K562 (cell line): Measurements from ENCODE around the gene TCF4. TPM values are rescaled to one million over a fixed set of nuclear protein-coding genes. Genes with fewer than 3 reads are reported as not detected.

Experiments
- ATAC-seq: fragments of 200-7000 bp; cut with Tn5 transposase; 3 replicates; pipeline ENCODE4 v1.9.1; 2020; ENCODE audit warnings: moderate library complexity
- BruUV-seq: library from RNA; stranded (reverse); fragments of 400-500 nt; replicated peaks from 2 replicates; lab custom pipeline; 2021; lab: Mats Ljungman, UMichigan
- CTCF ChIA-PET: fragments of 300-600 bp; formaldehyde crosslinking; extraction: SDS; loops from one replicate; lab custom pipeline; 2021; ENCODE audit warnings: low intra/inter-chr PET ratio; lab: Yijun Ruan, JAX
- POLR2A ChIA-PET: fragments of 300-600, 350-650 bp; sonication (Branson Sonifier 250); formaldehyde crosslinking; extraction: SDS; loops from one replicate; lab custom pipeline; 2021; ENCODE audit warnings: antibody characterized with exemption, inconsistent platforms; lab: Yijun Ruan, JAX
- DNase-seq, 4 experiments: peaks; one replicate each; pipeline versions ENCODE4 v3.0.0 to v3.0.0-alpha.2; 2011 to 2018; ENCODE audit warnings: low spot score in 3 of 4, mixed read lengths in 3 of 4; ENCODE audit errors: extremely low read depth in 1 of 4
- FAIRE-seq: peaks from 2 replicates; lab custom pipeline; 2011; peaks lifted over from hg19 to GRCh38; lab: Jason Lieb, UNC
- H2AFZ ChIP-seq: 2 replicates; pipeline ENCODE4 v1.6.0; 2011; ENCODE audit warnings: low read depth, low read length, control low read depth, inconsistent platforms
- H3K27ac ChIP-seq: fragments of 200-600 bp; 3 replicates; pipeline ENCODE4 v1.8.0; 2011; ENCODE audit warnings: low read depth, mild to moderate bottlenecking, control low read depth, inconsistent platforms, low read length, moderate library complexity, mixed read lengths; ENCODE audit errors: extremely low read depth
- H3K27me3 ChIP-seq, 2 experiments: fragments of 300-600 bp in 1 of 2; 2 replicates in 1 of 2; 3 replicates in 1 of 2; pipeline versions ENCODE4 v1.6.0 to v1.8.0; 2011; ENCODE audit warnings: inconsistent platforms in 2 of 2, low read length in 2 of 2, mild to moderate bottlenecking in 1 of 2, mixed read lengths in 1 of 2, moderate library complexity in 1 of 2; ENCODE audit not compliant: control insufficient read depth in 2 of 2, insufficient read depth in 2 of 2
- H3K36me3 ChIP-seq: fragments of 300-600 bp; 3 replicates; pipeline ENCODE4 v1.8.0; 2011; ENCODE audit warnings: mild to moderate bottlenecking, low read length, inconsistent platforms; ENCODE audit not compliant: control insufficient read depth, insufficient read depth
- H3K4me1 ChIP-seq, 2 experiments: fragments of 200-600 bp in 1 of 2; replicated peaks in 1 of 2; 2 replicates in 1 of 2; 3 replicates in 1 of 2; pipeline versions ENCODE4 v1.5.1 to v1.8.0; 2011; ENCODE audit warnings: inconsistent platforms in 2 of 2, low read length in 2 of 2, mild to moderate bottlenecking in 1 of 2, mixed read lengths in 1 of 2, moderate library complexity in 1 of 2; ENCODE audit not compliant: control insufficient read depth in 2 of 2, insufficient read depth in 2 of 2
- H3K4me2 ChIP-seq: 2 replicates; pipeline ENCODE4 v1.6.1; 2011; ENCODE audit warnings: low read length, control low read depth, inconsistent platforms, mixed read lengths; ENCODE audit not compliant: insufficient read depth
- H3K4me3 ChIP-seq: fragments of 200-600 bp; sonication (generic), shearing (Covaris generic); 2 replicates; pipeline ENCODE4 v1.5.1; 2016; ENCODE audit warnings: control low read depth, inconsistent platforms
- H3K79me2 ChIP-seq: fragments of 200-600 bp; 3 replicates; pipeline ENCODE4 v1.8.0; 2011; ENCODE audit warnings: low read length, inconsistent platforms; ENCODE audit not compliant: control insufficient read depth, insufficient read depth
- H3K9ac ChIP-seq, 2 experiments: 2 replicates each; pipeline versions ENCODE4 v1.6.0 to v1.6.1; 2011; ENCODE audit warnings: low read depth in 2 of 2, low read length in 2 of 2, control low read depth in 1 of 2, inconsistent platforms in 1 of 2, mild to moderate bottlenecking in 1 of 2, mixed read lengths in 1 of 2; ENCODE audit not compliant: insufficient read depth in 1 of 2
- H3K9me1 ChIP-seq: one replicate; pipeline ENCODE4 v1.6.0; 2011; ENCODE audit warnings: inconsistent platforms, mild to moderate bottlenecking, low read length, moderate library complexity; ENCODE audit not compliant: control insufficient read depth, insufficient read depth
- H3K9me3 ChIP-seq: replicated peaks from 2 replicates; pipeline ENCODE4 v1.5.1; 2011; ENCODE audit warnings: low read depth, low read length, inconsistent platforms; ENCODE audit not compliant: control insufficient read depth, insufficient read depth
- H4K20me1 ChIP-seq: replicated peaks from 2 replicates; pipeline ENCODE4 v1.6.1; 2011; ENCODE audit warnings: low read length, inconsistent platforms, mixed read lengths; ENCODE audit not compliant: control insufficient read depth, insufficient read depth
- GATA2 ChIP-seq: sonication (generic); formaldehyde crosslinking; IDR thresholded peaks from 2 replicates; pipeline ENCODE4 v1.4.0; 2020; ENCODE audit warnings: mild to moderate bottlenecking, missing genetic modification reagents
- NFE2 ChIP-seq: IDR thresholded peaks from 2 replicates; pipeline ENCODE4 v1.6.1; 2014; ENCODE audit warnings: antibody characterized with exemption, low read depth
- NR2F6 ChIP-seq: fragments of 450-650 bp; formaldehyde crosslinking; IDR thresholded peaks from 2 replicates; pipeline ENCODE4 v1.4.0; 2020; ENCODE audit warnings: mild to moderate bottlenecking
- TEAD2 ChIP-seq: fragments of 450-650 bp; IDR thresholded peaks from 2 replicates; pipeline ENCODE4 v1.6.1; 2016; ENCODE audit warnings: missing genetic modification characterization, control low read depth, missing compliant biosample characterization
- ZFP30 ChIP-seq: fragments of 250-450 bp; sonication (Bioruptor Pico); IDR thresholded peaks from 2 replicates; pipeline ENCODE4 v1.8.0; 2022; ENCODE audit warnings: moderate library complexity, mild to moderate bottlenecking, inconsistent platforms, borderline replicate concordance
- ZNF584 ChIP-seq: fragments of 200-800 bp; sonication (Bioruptor generic); IDR thresholded peaks from 2 replicates; pipeline ENCODE4 v1.6.1; 2016; ENCODE audit warnings: low read depth, mild to moderate bottlenecking, missing genetic modification characterization, missing compliant biosample characterization
- ZNF79 ChIP-seq: fragments of 250-450 bp; sonication (Bioruptor Pico); IDR thresholded peaks from 2 replicates; pipeline ENCODE4 v1.4.0; 2020; ENCODE audit warnings: low read depth, mild to moderate bottlenecking, moderate library complexity
- WGBS: fragments of 100-300 bp; shearing (Covaris generic); methylation state at CpG from one replicate; pipeline ENCODE4 v1.1.6; 2016; ENCODE audit warnings: low coverage, mixed read lengths; ENCODE audit not compliant: insufficient coverage; ENCODE audit errors: missing lambda C conversion rate; 5-methylcytosine and 5-hydroxymethylcytosine counted together
- in situ Hi-C: fragments of 300-500 bp; cut with MboI; formaldehyde crosslinking; loops from 4 replicates; pipeline ENCODE4 v1.15.0; 2018; ENCODE audit warnings: inconsistent platforms, mixed read lengths
- intact Hi-C: fragments of 100-400 bp; cut with micrococcal nuclease; formaldehyde crosslinking; loops from 2 replicates; pipeline ENCODE4 v1.14.2; 2022
- polyA plus RNA-seq, 8 experiments: library from polyadenylated mRNA; depleted of rRNA in 4 of 8; stranded (reverse) in 5 of 8; unstranded in 3 of 8; fragments of >200 nt; fragmentation: Nextera tagmentation in 2 of 8; fragmentation: Illumina TruSeq in 1 of 8; extraction: Ambion mirVana in 2 of 8; extraction: Trizol in 1 of 8; gene quantifications; 2 replicates each; pipeline versions ENCODE4 v1.2.1 to v1.2.3, GENCODE V29; 2011 to 2014; ENCODE audit warnings: inconsistent platforms in 1 of 8, missing spikeins in 1 of 8
- total RNA-seq, 7 experiments: library from RNA; depleted of rRNA in 6 of 7; stranded (reverse); fragments of >200 nt in 6 of 7; fragmentation: Illumina TruSeq in 2 of 7; extraction: Trizol in 2 of 7; gene quantifications; 2 replicates each; pipeline versions ENCODE4 v1.2.1 to v1.2.3, GENCODE V29; 2011 to 2021; ENCODE audit warnings: low replicate concordance in 1 of 7

TCF4 gene
- total and polyA plus RNA-seq, 9 of the 15 experiments (the other 6 are each of a cell fraction or from before 2014, with no cell fraction given), result 4.8 to 24.7 (median 15.2) TPM

DNA sequence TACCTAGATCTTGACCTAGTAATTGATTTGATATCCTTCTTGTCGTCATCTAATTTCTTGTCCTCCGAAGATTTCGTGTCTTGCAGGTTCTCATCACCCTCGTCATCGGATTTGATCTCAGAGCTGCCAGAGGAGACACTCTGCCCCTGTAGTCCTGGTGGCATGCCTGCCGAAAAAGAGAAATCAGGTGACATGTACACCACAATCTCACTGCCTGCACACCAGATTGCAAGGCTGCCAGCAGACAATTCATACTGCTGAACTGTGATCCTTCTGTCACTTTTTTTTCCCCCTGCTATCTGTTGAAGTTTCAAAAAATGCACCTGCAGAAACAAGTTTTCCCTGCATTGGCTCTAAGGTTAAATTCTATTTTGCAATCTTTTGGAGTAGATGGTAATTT is 355.5 kb downstream of the TCF4 start:
- no peak overlapping the region for H3K4me3 ChIP-seq
- H3K27me3 ChIP-seq, result no peaks in the 10 kb centered on the region
- H3K27ac ChIP-seq, result no peak overlapping the region
- DNase-seq (no peak), ATAC-seq (no peak), FAIRE-seq (no peak)
- peaks cover 27% of the 10 kb centered on the region; the same call in 2 of the 3 replicates for H3K36me3 ChIP-seq
- POLR2A ChIA-PET, result no interaction called here
- no peak for TF ChIP-seq ZNF584
- TF ChIP-seq NR2F6 (CRISPR knock-in tag), result no peak
- no peak for TF ChIP-seq ZFP30 (CRISPR knock-in tag)
- no peak for TF ChIP-seq GATA2 (CRISPR knock-in tag)
- no peak for TF ChIP-seq TEAD2
- no peak for TF ChIP-seq NFE2
- no peak for TF ChIP-seq ZNF79 (CRISPR knock-in tag)
- H4K20me1 ChIP-seq, result no peaks in the 10 kb centered on the region
- in situ Hi-C loops, result loop anchor here (25.0 kb wide), 2 partner anchors 555 to 1330 kb away; no protein-coding TSS in a partner anchor
- no peak overlapping the region for H3K4me2 ChIP-seq
- H3K9me1 ChIP-seq, result no peaks in the 10 kb centered on the region
- CTCF ChIA-PET, result no interaction called here
- no peaks in the 10 kb centered on the region for H3K79me2 ChIP-seq
- WGBS, result 100% methylated on average over 1 of the region's 6 CpGs
- H3K9me3 ChIP-seq, result no peaks in the 10 kb centered on the region
- H2AFZ ChIP-seq, result no peak overlapping the region
- no TSS peak for BruUV-seq
- intact Hi-C loops, result loop anchor here (10.0 kb wide), 1 partner anchor 192 kb away; no protein-coding TSS in a partner anchor
- no peaks in the 10 kb centered on the region for H3K4me1 ChIP-seq
- H3K9ac ChIP-seq, result no peak overlapping the region
